Measurements from ENCODE around the gene CHST13. TPM values are rescaled to one million over a fixed set of nuclear protein-coding genes. Genes with fewer than 3 reads are reported as not detected.

Gene CHST13
- total RNA-seq, 1 experiment from 2014 or later, result not detected

GRCh38 chr3:126519506-126520455 lies 4.2 kb upstream of the CHST13 start:
- peaks cover 6% of the 10 kb centered on the region for H3K27me3 ChIP-seq (replicated peaks; ENCODE audit: insufficient read depth, low read depth, low read length, poor library complexity)
- ChIA-PET POLR2A (ENCODE audit: low non-redundant PET) (no interaction called here), CTCF (no interaction called here)
- no peak for DNase-seq (ENCODE audit: low spot score)
- H3K27ac ChIP-seq (ENCODE audit: low read depth, low read length, poor library complexity, severe bottlenecking), result no peak overlapping the region
- no TSS peak for BruUV-seq (replicated peaks)
- H3K4me3 ChIP-seq (ENCODE audit: low read depth, low read length, poor library complexity, severe bottlenecking), result no peak overlapping the region
- H3K36me3 ChIP-seq (ENCODE audit: insufficient read depth, low read length, poor library complexity, severe bottlenecking), result no peaks in the 10 kb centered on the region
- TF ChIP-seq CTCF (conservative IDR thresholded peaks at IDR 0.05; ENCODE audit: low read depth, low read length) (no peak), EZH2 (IDR thresholded peaks at IDR 0.05; ENCODE audit: borderline replicate concordance, low read depth, low read length, poor library complexity, severe bottlenecking) (no peak)
- peaks cover 6% of the 10 kb centered on the region for H3K4me1 ChIP-seq (ENCODE audit: insufficient read depth, low read length, poor library complexity, severe bottlenecking)
- H3K9me3 ChIP-seq (ENCODE audit: low read depth, low read length, poor library complexity, severe bottlenecking), result no peaks in the 10 kb centered on the region
- intact Hi-C loops (cut with micrococcal nuclease; ENCODE audit: unreplicated experiment), result loop anchor here (5.0 to 10.0 kb wide), 3 partner anchors 135 to 1028 kb away; partner anchors contain the start of gene TXNRD3

- intact Hi-C loops (cut with micrococcal nuclease; ENCODE audit: unreplicated experiment), result loop anchor here (5.0 to 10.0 kb wide), 3 partner anchors 133 to 1026 kb away; partner anchors contain the start of gene TXNRD3
- DNase-seq (ENCODE audit: low spot score), result no peak
- peaks cover 6% of the 10 kb centered on the region for H3K27me3 ChIP-seq (replicated peaks; ENCODE audit: insufficient read depth, low read depth, low read length, poor library complexity)
- H3K27ac ChIP-seq (ENCODE audit: low read depth, low read length, poor library complexity, severe bottlenecking), result no peak overlapping the region
- TF ChIP-seq EZH2 (IDR thresholded peaks at IDR 0.05; ENCODE audit: borderline replicate concordance, low read depth, low read length, poor library complexity, severe bottlenecking) (no peak), CTCF (conservative IDR thresholded peaks at IDR 0.05; ENCODE audit: low read depth, low read length) (no peak)
- no TSS peak for BruUV-seq (replicated peaks)
- H3K4me3 ChIP-seq (ENCODE audit: low read depth, low read length, poor library complexity, severe bottlenecking), result no peak overlapping the region
- ChIA-PET POLR2A (ENCODE audit: low non-redundant PET) (no interaction called here), CTCF (no interaction called here)
- no peaks in the 10 kb centered on the region for H3K9me3 ChIP-seq (ENCODE audit: low read depth, low read length, poor library complexity, severe bottlenecking)
- H3K4me1 ChIP-seq (ENCODE audit: insufficient read depth, low read length, poor library complexity, severe bottlenecking), result peaks cover 6% of the 10 kb centered on the region
- no peaks in the 10 kb centered on the region for H3K36me3 ChIP-seq (ENCODE audit: insufficient read depth, low read length, poor library complexity, severe bottlenecking)
Observed at GRCh38 chr3:126521122-126521891, 2.6 kb upstream of the CHST13 start.

- Histone ChIP-seq H3K36me3 (ENCODE audit: insufficient read depth, low read length, poor library complexity, severe bottlenecking) (no peaks in the 10 kb centered on the region), H3K4me1 (ENCODE audit: insufficient read depth, low read length, poor library complexity, severe bottlenecking) (peaks cover 6% of the 10 kb centered on the region), H3K27me3 (replicated peaks; ENCODE audit: insufficient read depth, low read depth, low read length, poor library complexity) (peaks cover 6% of the 10 kb centered on the region), H3K9me3 (ENCODE audit: low read depth, low read length, poor library complexity, severe bottlenecking) (no peaks in the 10 kb centered on the region), H3K27ac (ENCODE audit: low read depth, low read length, poor library complexity, severe bottlenecking) (no peak overlapping the region), H3K4me3 (ENCODE audit: low read depth, low read length, poor library complexity, severe bottlenecking) (no peak overlapping the region)
- CTCF ChIA-PET, result interaction anchor here (0.5 to 1.0 kb wide), 3 partner anchors 10 to 933 kb away, joined by 3 read pairs; no protein-coding TSS in a partner anchor
- intact Hi-C loops (cut with micrococcal nuclease; ENCODE audit: unreplicated experiment), result loop anchor here (5.0 to 10.0 kb wide), 3 partner anchors 132 to 1025 kb away; partner anchors contain the start of gene TXNRD3
- peak; percentile 73 for DNase-seq (ENCODE audit: low spot score)
- POLR2A ChIA-PET (ENCODE audit: low non-redundant PET), result no interaction called here
- BruUV-seq (replicated peaks), result no TSS peak
- TF ChIP-seq CTCF (conservative IDR thresholded peaks at IDR 0.05; ENCODE audit: low read depth, low read length), result peak; percentile 83
- no peak for TF ChIP-seq EZH2 (IDR thresholded peaks at IDR 0.05; ENCODE audit: borderline replicate concordance, low read depth, low read length, poor library complexity, severe bottlenecking)
Observed at GRCh38 chr3:126522363-126522788, 1.6 kb upstream of the CHST13 start.

Measured in A673 (cell line).